GM13977 (cell line): ENCODE measurements around the gene HS6ST3.

Experiments used
- DNase-seq: peaks from one replicate; pipeline ENCODE4 v3.0.0; 2012; ENCODE audit warnings: low spot score
- CTCF ChIP-seq: IDR thresholded peaks from 2 replicates; pipeline ENCODE4 v1.5.1; 2012; ENCODE audit warnings: mild to moderate bottlenecking, control low read depth; ENCODE audit not compliant: insufficient read depth; ENCODE audit errors: extremely low read depth, missing control alignments
- in situ Hi-C: fragments of 300-500 bp; cut with MboI; formaldehyde crosslinking; loops from one replicate; pipeline ENCODE4 v1.12.0; 2022; ENCODE audit warnings: low sequenced_read_pairs, low pct_unique_long_range_greater_than_20kb, mixed read lengths, inconsistent platforms; ENCODE audit not compliant: unreplicated experiment

HS6ST3 gene

GRCh38 chr13:96744367-96745331 lies 654.7 kb downstream of the HS6ST3 start:
- in situ Hi-C loops = no loop called here
- DNase-seq = no peak
- TF ChIP-seq CTCF = no peak

- in situ Hi-C loops = no loop called here
- DNase-seq = no peak
- no peak for TF ChIP-seq CTCF
These were observed 657.0 kb downstream of the HS6ST3 start for GRCh38 chr13:96746886-96747285.

GRCh38 chr13:96749825-96750224 lies 659.9 kb downstream of the HS6ST3 start:
- no peak for DNase-seq
- TF ChIP-seq CTCF = no peak
- in situ Hi-C loops = no loop called here

GRCh38 chr13:96751089-96751488 lies 661.2 kb downstream of the HS6ST3 start:
- in situ Hi-C loops = no loop called here
- DNase-seq = no peak
- no peak for TF ChIP-seq CTCF

GRCh38 chr13:96762876-96763275 lies 673.0 kb downstream of the HS6ST3 start:
- no peak for DNase-seq

GRCh38 chr13:96766306-96766705 lies 676.4 kb downstream of the HS6ST3 start:
- in situ Hi-C loops = no loop called here
- no peak for TF ChIP-seq CTCF
- no peak for DNase-seq

More at GRCh38 chr13:96762876-96763275, 673.0 kb downstream of the HS6ST3 start:
- TF ChIP-seq CTCF = no peak
- in situ Hi-C loops = no loop called here
